Heart left ventricle (tissue), 13 donors: Measurements from ENCODE around the gene LMF1.
"Not testable (repeated sequence)": the region's sequence is repeated elsewhere in the genome, so short reads cannot be mapped to it uniquely, and the experiment has no call there.

Source experiments
- POLR2A ChIP-seq, 2 donors: fragments of 450-650 bp; IDR thresholded peaks; one replicate each; pipeline ENCODE4 v1.6.1; 2017; ENCODE audit warnings: antibody characterized with exemption in 2 of 2, mild to moderate bottlenecking in 2 of 2, moderate library complexity in 2 of 2
- TF ChIP-seq, protein P1 (sequence below), 12 donors: fragments of 200-600 bp; sonication (generic) in 4 of 12; IDR thresholded peaks; one replicate each; pipeline versions ENCODE4 v1.5.0 to v1.8.0; 2018 to 2022; ENCODE audit warnings: antibody characterized with exemption in 12 of 12, mild to moderate bottlenecking in 5 of 12
- donor health status: ischemic (EF 13 %, LVEDD 7.1; RV severe dilation, severe dysfunction).
- donor health status: DM: no; HTN: yes; CAD: no.
- donor health status: DM: no; HTN: no; CAD: no.
- donor health status: ischemic (EF 25% LVEDD 6.9; RV normal size, moderate dysfunction).
- donor health status: ischemic (EF 25% LVEDD 5.7; RV mildly dilated, moderate dysfunction).
- donor health status: ischemic (EF 35%, LVEDD 5.7; RV mildly dilated, moderate dysfunction).
- donor health status: nonischemic (EF 11% LVEDD 7.7; RV severe dilation, severe dysfunction).
- donor health status: DM: yes; HTN: yes; CAD: no.
- donor health status: PGD.
- donor health status: ischemic (EF 29% LVEDD 5.4; RV normal size, mild dysfunction).
- donor health status: nonischemic (EF 23%, LVEDD 6.1; RV moderate dilation, normal function).

GRCh38 chr16:948767-949166 is 22.0 kb downstream of the LMF1 start:
- TF ChIP-seq, protein P1, sequence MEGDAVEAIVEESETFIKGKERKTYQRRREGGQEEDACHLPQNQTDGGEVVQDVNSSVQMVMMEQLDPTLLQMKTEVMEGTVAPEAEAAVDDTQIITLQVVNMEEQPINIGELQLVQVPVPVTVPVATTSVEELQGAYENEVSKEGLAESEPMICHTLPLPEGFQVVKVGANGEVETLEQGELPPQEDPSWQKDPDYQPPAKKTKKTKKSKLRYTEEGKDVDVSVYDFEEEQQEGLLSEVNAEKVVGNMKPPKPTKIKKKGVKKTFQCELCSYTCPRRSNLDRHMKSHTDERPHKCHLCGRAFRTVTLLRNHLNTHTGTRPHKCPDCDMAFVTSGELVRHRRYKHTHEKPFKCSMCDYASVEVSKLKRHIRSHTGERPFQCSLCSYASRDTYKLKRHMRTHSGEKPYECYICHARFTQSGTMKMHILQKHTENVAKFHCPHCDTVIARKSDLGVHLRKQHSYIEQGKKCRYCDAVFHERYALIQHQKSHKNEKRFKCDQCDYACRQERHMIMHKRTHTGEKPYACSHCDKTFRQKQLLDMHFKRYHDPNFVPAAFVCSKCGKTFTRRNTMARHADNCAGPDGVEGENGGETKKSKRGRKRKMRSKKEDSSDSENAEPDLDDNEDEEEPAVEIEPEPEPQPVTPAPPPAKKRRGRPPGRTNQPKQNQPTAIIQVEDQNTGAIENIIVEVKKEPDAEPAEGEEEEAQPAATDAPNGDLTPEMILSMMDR (IDR thresholded peaks at IDR 0.05) = not testable (repeated sequence)
- not testable (repeated sequence) for TF ChIP-seq POLR2A (IDR thresholded peaks at IDR 0.05)
